H1 (cell line): ENCODE data around the gene MICALL1. TPM values are rescaled to one million over a fixed set of nuclear protein-coding genes. Genes with fewer than 3 reads are reported as not detected.

Source experiments
- CTCF ChIA-PET: fragments of 300-600 bp; sonication (Branson Sonifier 250); formaldehyde crosslinking; loops from one replicate; lab custom pipeline; 2021; ENCODE audit not compliant: partially characterized antibody; lab: Charles Lee
- POLR2A ChIA-PET: fragments of 300-600 bp; sonication (Branson Sonifier 250); formaldehyde crosslinking; loops from one replicate; lab custom pipeline; 2021; ENCODE audit warnings: inconsistent platforms; ENCODE audit not compliant: partially characterized antibody; lab: Charles Lee
- DNase-seq, 2 experiments: peaks; one replicate each; pipeline versions ENCODE4 v3.0.0 to v3.0.0-alpha.2; 2010 to 2022; ENCODE audit warnings: low spot score in 2 of 2, low read depth in 1 of 2, mixed read lengths in 1 of 2
- FAIRE-seq: peaks from 2 replicates; lab custom pipeline; 2011; peaks lifted over from hg19 to GRCh38; lab: Jason Lieb, UNC
- H2AFZ ChIP-seq: 2 replicates; pipeline ENCODE4 v1.8.1; 2012; ENCODE audit warnings: low read length, inconsistent platforms
- H2AK5ac ChIP-seq: 2 replicates; pipeline ENCODE4 v1.6.1; 2013; ENCODE audit warnings: low read depth, low read length
- H2BK120ac ChIP-seq: replicated peaks from 2 replicates; pipeline ENCODE3; 2013; ENCODE audit warnings: low read depth, low read length, inconsistent platforms
- H2BK12ac ChIP-seq: 2 replicates; pipeline ENCODE4 v1.6.1; 2013; ENCODE audit warnings: low read depth, low read length
- H2BK15ac ChIP-seq: 2 replicates; pipeline ENCODE4 v1.6.1; 2013; ENCODE audit warnings: low read length
- H2BK20ac ChIP-seq: 2 replicates; pipeline ENCODE4 v1.6.1; 2013; ENCODE audit warnings: low read length
- H2BK5ac ChIP-seq: 2 replicates; pipeline ENCODE4 v1.6.1; 2013; ENCODE audit warnings: low read depth, low read length
- H3K14ac ChIP-seq: 2 replicates; pipeline ENCODE4 v1.6.1; 2013; ENCODE audit warnings: inconsistent platforms; ENCODE audit not compliant: insufficient read length
- H3K18ac ChIP-seq: 2 replicates; pipeline ENCODE4 v1.6.1; 2013; ENCODE audit warnings: low read length; ENCODE audit errors: extremely low read depth
- H3K23ac ChIP-seq: 2 replicates; pipeline ENCODE4 v1.6.1; 2013; ENCODE audit warnings: inconsistent platforms; ENCODE audit not compliant: insufficient read length
- H3K23me2 ChIP-seq: 2 replicates; pipeline ENCODE4 v1.6.1; 2013; ENCODE audit warnings: low read depth, low read length
- H3K27ac ChIP-seq: 2 replicates; pipeline ENCODE4 v1.6.1; 2011; ENCODE audit warnings: low read depth, low read length, inconsistent platforms
- H3K27me3 ChIP-seq, 4 experiments: replicated peaks in 1 of 4; 1 replicate in 1 of 4; 2 replicates in 3 of 4; pipeline versions ENCODE4 v1.6.1 to v1.8.1; 2011 to 2013; ENCODE audit warnings: low read length in 3 of 4, mild to moderate bottlenecking in 3 of 4, inconsistent platforms in 2 of 4, mixed read lengths in 2 of 4, moderate library complexity in 1 of 4; ENCODE audit not compliant: control insufficient read depth in 3 of 4, insufficient read depth in 3 of 4; ENCODE audit errors: extremely low read depth in 1 of 4
- H3K36me3 ChIP-seq, 4 experiments: 2 replicates each; pipeline versions ENCODE4 v1.6.1 to v1.8.1; 2011 to 2013; ENCODE audit warnings: mild to moderate bottlenecking in 4 of 4, low read length in 3 of 4, moderate library complexity in 2 of 4, control low read depth in 1 of 4, inconsistent platforms in 1 of 4; ENCODE audit not compliant: insufficient read depth in 4 of 4, control insufficient read depth in 2 of 4
- H3K4ac ChIP-seq: replicated peaks from 2 replicates; pipeline ENCODE3; 2013; ENCODE audit warnings: low read length, low read depth, mixed read lengths, inconsistent platforms; ENCODE audit not compliant: insufficient read length
- H3K4me1 ChIP-seq, 4 experiments: replicated peaks in 1 of 4; 1 replicate in 1 of 4; 2 replicates in 3 of 4; pipeline versions ENCODE4 v1.6.1 to v1.8.1; 2011 to 2013; ENCODE audit warnings: low read length in 3 of 4, inconsistent platforms in 2 of 4, mixed read lengths in 1 of 4; ENCODE audit not compliant: insufficient read depth in 4 of 4, control insufficient read depth in 3 of 4
- H3K4me2 ChIP-seq, 2 experiments: 2 replicates each; pipeline versions ENCODE4 v1.6.1 to v1.8.1; 2011 to 2013; ENCODE audit warnings: low read depth in 2 of 2, low read length in 2 of 2, control low read depth in 1 of 2, inconsistent platforms in 1 of 2, mild to moderate bottlenecking in 1 of 2; ENCODE audit not compliant: insufficient read depth in 1 of 2
- H3K4me3 ChIP-seq, 4 experiments: fragments of 200-600, 300-600 bp in 1 of 4; sonication (generic), shearing (Covaris generic), sonication (Bioruptor Twin) in 1 of 4; 2 replicates each; pipeline versions ENCODE4 v1.5.1 to v1.8.1; 2011 to 2016; ENCODE audit warnings: low read length in 4 of 4, low read depth in 3 of 4, control low read depth in 2 of 4, inconsistent platforms in 2 of 4, mild to moderate bottlenecking in 2 of 4, mixed read lengths in 1 of 4, moderate library complexity in 1 of 4; ENCODE audit not compliant: insufficient read depth in 2 of 4; ENCODE audit errors: extremely low read depth in 1 of 4
- H3K56ac ChIP-seq: replicated peaks from 2 replicates; pipeline ENCODE3; 2013; ENCODE audit warnings: low read depth, mild to moderate bottlenecking, mixed read lengths, low read length, inconsistent platforms; ENCODE audit not compliant: insufficient read length
- H3K79me1 ChIP-seq: 2 replicates; pipeline ENCODE4 v1.6.1; 2013; ENCODE audit warnings: low read depth, low read length, control low read depth
- H3K79me2 ChIP-seq, 2 experiments: 2 replicates each; pipeline versions ENCODE4 v1.6.1 to v1.8.1; 2012 to 2013; ENCODE audit warnings: low read length in 2 of 2, mild to moderate bottlenecking in 2 of 2, inconsistent platforms in 1 of 2; ENCODE audit not compliant: insufficient read depth in 2 of 2, control insufficient read depth in 1 of 2
- H3K9ac ChIP-seq, 4 experiments: replicated peaks in 1 of 4; 1 replicate in 1 of 4; 2 replicates in 3 of 4; pipeline versions ENCODE4 v1.6.1 to v1.8.1; 2011 to 2013; ENCODE audit warnings: low read depth in 3 of 4, low read length in 3 of 4, control low read depth in 2 of 4, mild to moderate bottlenecking in 2 of 4, moderate library complexity in 2 of 4, inconsistent platforms in 1 of 4; ENCODE audit errors: extremely low read depth in 1 of 4
- H3K9me3 ChIP-seq, 2 experiments: 2 replicates each; pipeline versions ENCODE4 v1.6.1 to v1.8.1; 2012 to 2013; ENCODE audit warnings: mild to moderate bottlenecking in 2 of 2, moderate library complexity in 2 of 2, control low read depth in 1 of 2, inconsistent platforms in 1 of 2, low read depth in 1 of 2, low read length in 1 of 2, mixed read lengths in 1 of 2; ENCODE audit not compliant: insufficient read depth in 2 of 2
- H4K20me1 ChIP-seq, 2 experiments: replicated peaks in 1 of 2; 2 replicates each; pipeline versions ENCODE3 to v1.8.1; 2011 to 2013; ENCODE audit warnings: inconsistent platforms in 2 of 2, low read length in 2 of 2, mild to moderate bottlenecking in 1 of 2; ENCODE audit not compliant: insufficient read depth in 2 of 2, control insufficient read depth in 1 of 2
- H4K5ac ChIP-seq: 2 replicates; pipeline ENCODE4 v1.6.1; 2013; ENCODE audit warnings: low read length, low read depth, mixed read lengths, inconsistent platforms; ENCODE audit not compliant: insufficient read length
- H4K8ac ChIP-seq: 2 replicates; pipeline ENCODE4 v1.8.0; 2013; ENCODE audit warnings: mild to moderate bottlenecking, moderate library complexity, low read length, inconsistent platforms; ENCODE audit not compliant: insufficient read depth; ENCODE audit errors: extremely low read depth
- H4K91ac ChIP-seq: replicated peaks from 2 replicates; pipeline ENCODE3; 2013; ENCODE audit warnings: low read length, mixed read lengths, inconsistent platforms; ENCODE audit not compliant: insufficient read length
- KDM5A ChIP-seq: fragments of 200-600 bp; IDR thresholded peaks from 2 replicates; pipeline ENCODE4 v1.7.1; 2012; ENCODE audit warnings: mild to moderate bottlenecking, low read length, inconsistent platforms, mixed read lengths
- RBBP5 ChIP-seq: IDR thresholded peaks from 2 replicates; pipeline ENCODE4 v1.7.1; 2012; ENCODE audit warnings: low read depth, mild to moderate bottlenecking, inconsistent platforms, low read length, moderate library complexity, borderline replicate concordance
- TBP ChIP-seq: IDR thresholded peaks from 2 replicates; pipeline ENCODE4 v1.6.1; 2011; ENCODE audit warnings: low read depth, low read length, improper control_type of control experiment
- WGBS, 2 experiments: shearing (Covaris generic) in 1 of 2; methylation state at CpG; one replicate each; pipeline versions ENCODE4 v1.1.6 to v1.1.7; 2013 to 2015; ENCODE audit warnings: low lambda C conversion rate in 2 of 2, mixed read lengths in 2 of 2, inconsistent platforms in 1 of 2, low coverage in 1 of 2, missing lambda C conversion rate in 1 of 2; ENCODE audit not compliant: insufficient replicate concordance in 2 of 2, insufficient coverage in 1 of 2, insufficient read length in 1 of 2; ENCODE audit errors: extremely low coverage in 1 of 2, missing lambda C conversion rate in 1 of 2; 5-methylcytosine and 5-hydroxymethylcytosine counted together
- polyA plus RNA-seq, 7 experiments: library from polyadenylated mRNA; depleted of rRNA in 3 of 7; stranded (reverse) in 5 of 7; unstranded in 2 of 7; fragments of >200 nt in 5 of 7; fragments of 200-250 nt in 2 of 7; gene quantifications; 1 replicate in 5 of 7; 2 replicates in 1 of 7; 4 replicates in 1 of 7; pipeline versions ENCODE4 v1.2.1 to v1.2.3, GENCODE V29; 2011 to 2013; ENCODE audit warnings: missing spikeins in 2 of 7, mixed read lengths in 2 of 7
- total RNA-seq: library from RNA; stranded (reverse); fragmentation: NEBNext Ultra II Directional; extraction: Animal tissue kit (Norgen Biotek cat#: 25700); gene quantifications from 2 replicates; pipeline ENCODE4 v1.2.1, GENCODE V29; 2021
- TF ChIP-seq, protein P1 (sequence below), 3 experiments: IDR thresholded peaks; 1 replicate in 2 of 3; 2 replicates in 1 of 3; pipeline versions ENCODE4 v1.5.1 to v1.6.1; 2011; ENCODE audit warnings: low read length in 3 of 3, mild to moderate bottlenecking in 3 of 3, inconsistent platforms in 2 of 3, low read depth in 1 of 3, moderate library complexity in 1 of 3; ENCODE audit not compliant: insufficient read depth in 1 of 3; ENCODE audit errors: control extremely low read depth in 1 of 3

MICALL1 gene
- total and polyA plus RNA-seq, 2 of the 8 experiments (the other 6 are each of a cell fraction or from before 2014, with no cell fraction given), result 17.7 to 32.1 TPM

DNA sequence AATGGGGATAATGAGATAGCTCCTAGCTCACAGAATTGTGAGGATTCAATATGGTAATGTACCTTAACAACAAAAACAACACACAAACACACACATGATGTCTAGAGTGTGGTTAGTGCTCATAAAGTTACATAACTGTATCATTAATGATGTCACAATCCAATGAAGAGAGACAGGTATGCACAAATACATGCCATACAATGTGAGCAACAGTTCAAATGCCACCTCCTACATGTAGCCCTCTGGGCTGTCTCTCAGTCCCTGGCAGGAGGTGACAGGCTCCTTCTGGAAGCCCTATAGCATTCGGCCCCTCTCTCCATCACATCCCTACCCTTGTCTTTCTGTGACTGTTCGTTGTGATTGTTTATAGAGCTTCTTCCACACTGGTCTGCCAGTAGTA is 8.3 kb upstream of the MICALL1 start:
- Histone ChIP-seq H4K5ac (no peak overlapping the region), H3K23ac (no peak overlapping the region), H3K27me3 (no peaks in the 10 kb centered on the region), H4K91ac (peak overlapping the region; percentile 50), H4K8ac (no peak overlapping the region), H3K79me1 (no peaks in the 10 kb centered on the region), H2BK120ac (peak overlapping the region; percentile 24), H3K79me2 (no peaks in the 10 kb centered on the region), H2BK5ac (peak overlapping the region; percentile 84; the same call in 1 of the 2 replicates), H3K18ac (peak overlapping the region; percentile 19; the same call in 1 of the 2 replicates), H3K9ac (no peak overlapping the region), H3K9me3 (no peaks in the 10 kb centered on the region), H3K4ac (peak overlapping the region; percentile 70), H3K23me2 (no peaks in the 10 kb centered on the region), H2AK5ac (0 out of 2 replicates have a peak overlapping the region, but pooled peaks have one; percentile 47), H3K14ac (no peak overlapping the region), H2BK15ac (no peak overlapping the region), H3K36me3 (no peaks in the 10 kb centered on the region; a peak in 2 of 8 replicates), H2BK12ac (peak overlapping the region; percentile 2; the same call in 1 of the 2 replicates), H3K56ac (no peak overlapping the region), H2BK20ac (peak overlapping the region; percentile 1; the same call in 1 of the 2 replicates), H3K4me2 (no peak overlapping the region), H3K4me3 (no peak overlapping the region), H3K27ac (no peak overlapping the region), H2AFZ (no peak overlapping the region), H3K4me1 (peaks cover 16 to 24% (median 20%) of the 10 kb centered on the region in 4 experiments), H4K20me1 (no peaks in the 10 kb centered on the region)
- no peak for TF ChIP-seq KDM5A
- no peak for TF ChIP-seq RBBP5
- TF ChIP-seq TBP, result no peak
- TF ChIP-seq, protein P1, sequence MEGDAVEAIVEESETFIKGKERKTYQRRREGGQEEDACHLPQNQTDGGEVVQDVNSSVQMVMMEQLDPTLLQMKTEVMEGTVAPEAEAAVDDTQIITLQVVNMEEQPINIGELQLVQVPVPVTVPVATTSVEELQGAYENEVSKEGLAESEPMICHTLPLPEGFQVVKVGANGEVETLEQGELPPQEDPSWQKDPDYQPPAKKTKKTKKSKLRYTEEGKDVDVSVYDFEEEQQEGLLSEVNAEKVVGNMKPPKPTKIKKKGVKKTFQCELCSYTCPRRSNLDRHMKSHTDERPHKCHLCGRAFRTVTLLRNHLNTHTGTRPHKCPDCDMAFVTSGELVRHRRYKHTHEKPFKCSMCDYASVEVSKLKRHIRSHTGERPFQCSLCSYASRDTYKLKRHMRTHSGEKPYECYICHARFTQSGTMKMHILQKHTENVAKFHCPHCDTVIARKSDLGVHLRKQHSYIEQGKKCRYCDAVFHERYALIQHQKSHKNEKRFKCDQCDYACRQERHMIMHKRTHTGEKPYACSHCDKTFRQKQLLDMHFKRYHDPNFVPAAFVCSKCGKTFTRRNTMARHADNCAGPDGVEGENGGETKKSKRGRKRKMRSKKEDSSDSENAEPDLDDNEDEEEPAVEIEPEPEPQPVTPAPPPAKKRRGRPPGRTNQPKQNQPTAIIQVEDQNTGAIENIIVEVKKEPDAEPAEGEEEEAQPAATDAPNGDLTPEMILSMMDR (IDR thresholded peaks at IDR 0.05; ENCODE audit: control extremely low read depth in 1 of 3, insufficient read depth in 1 of 3, low read depth in 1 of 3, low read length in 3 of 3), result no peak
- DNase-seq (no peak), FAIRE-seq (no peak)
- ChIA-PET CTCF (interaction anchor here (1.0 to 15.4 kb wide), 12 partner anchors 8 to 353 kb away, joined by 3 to 158 read pairs (median 6); partner anchors contain the start of genes ANKRD54 and MICALL1), POLR2A (interaction anchor here (0.7 to 9.8 kb wide), 12 partner anchors 11 to 93 kb away, joined by 3 to 150 read pairs (median 5); partner anchors contain the start of gene MICALL1)
- WGBS, 2 experiments, result 79% methylated on average over 2 of the region's 2 CpGs; no CpG with 5 or more reads in 1 of the 2 experiments
